ENCODE data around the gene MCAM. TPM values are rescaled to one million over a fixed set of nuclear protein-coding genes. Genes with fewer than 3 reads are reported as not detected.
A peak's percentile ranks its signal among the peaks of the same experiment; 100 is the strongest.

Gene MCAM
- total and polyA plus RNA-seq, 2 of the 8 experiments (the other 6 are each of a cell fraction or from before 2014, with no cell fraction given), result 22.4 to 32.2 TPM

DNA sequence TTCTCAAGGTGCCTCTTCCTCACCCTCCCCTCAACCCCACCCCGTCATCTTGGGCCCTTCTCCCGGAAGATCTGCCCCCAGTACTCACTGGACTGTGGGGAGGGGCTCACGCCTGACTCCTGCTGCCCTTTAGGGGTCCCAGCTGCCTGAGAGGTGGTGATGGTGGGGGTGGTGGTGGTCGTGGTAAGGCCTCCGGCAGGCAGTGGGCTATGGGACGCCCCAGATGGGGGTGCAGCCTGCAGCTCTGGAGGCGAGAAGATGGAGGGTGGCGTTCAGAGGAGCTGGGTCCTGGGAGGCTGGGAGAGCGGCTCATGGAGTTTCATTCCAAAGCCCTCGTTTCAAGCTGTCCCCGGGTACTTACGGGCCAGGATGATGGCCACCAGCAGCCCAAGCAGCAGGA lies 28.8 kb upstream of the MCAM start:
- ChIA-PET CTCF (ENCODE audit: partially characterized antibody) (interaction anchor here (1.0 to 20.0 kb wide), 5 partner anchors 10 to 129 kb away, joined by 4 to 463 read pairs (median 22); partner anchors contain the start of genes MCAM and USP2), POLR2A (ENCODE audit: partially characterized antibody) (interaction anchor here (1.1 kb wide), 1 partner anchor 36 kb away, joined by 3 read pairs; the partner anchor contains the start of gene USP2)
- H3K36me3 ChIP-seq (ENCODE audit: control insufficient read depth in 2 of 4, insufficient read depth in 4 of 4, low read length in 3 of 4), result no peaks in the 10 kb centered on the region
- H2AK5ac ChIP-seq (ENCODE audit: low read depth, low read length), result no peak overlapping the region
- peaks cover 0 to 4% of the 10 kb centered on the region in 2 experiments for H4K20me1 ChIP-seq (replicated peaks in 1 of 2; ENCODE audit: control insufficient read depth in 1 of 2, insufficient read depth in 2 of 2, low read length in 2 of 2)
- H4K5ac ChIP-seq (ENCODE audit: insufficient read length, low read depth, low read length), result no peak overlapping the region
- FAIRE-seq (no peak), DNase-seq (ENCODE audit: low read depth in 1 of 2, low spot score in 2 of 2) (no peak)
- H3K79me2 ChIP-seq (ENCODE audit: control insufficient read depth in 1 of 2, insufficient read depth in 2 of 2, low read length in 2 of 2), result no peaks in the 10 kb centered on the region
- peaks cover 5% of the 10 kb centered on the region; the same call in 1 of the 2 replicates for H3K23me2 ChIP-seq (ENCODE audit: low read depth, low read length)
- H2BK15ac ChIP-seq (ENCODE audit: low read length), result no peak overlapping the region
- 71% methylated on average over 8 of the region's 12 CpGs; no CpG with 5 or more reads in 1 of the 2 experiments for WGBS, 2 experiments (ENCODE audit: extremely low coverage in 1 of 2, insufficient coverage in 1 of 2, insufficient read length in 1 of 2, insufficient replicate concordance in 2 of 2, low coverage in 1 of 2, low lambda C conversion rate in 2 of 2, missing lambda C conversion rate in 1 of 2)
- no peak overlapping the region for H3K9ac ChIP-seq (replicated peaks in 1 of 4; ENCODE audit: extremely low read depth in 1 of 4, low read depth in 3 of 4, low read length in 3 of 4)
- H3K27ac ChIP-seq (ENCODE audit: low read depth, low read length), result no peak overlapping the region
- H4K8ac ChIP-seq (ENCODE audit: extremely low read depth, insufficient read depth, low read length), result peak overlapping the region; percentile 57; the same call in 1 of the 2 replicates
- TF ChIP-seq TAF7 (optimal IDR thresholded peaks at IDR 0.05; ENCODE audit: borderline replicate concordance, low read depth, low read length), result no peak
- no peak for TF ChIP-seq KDM5A (IDR thresholded peaks at IDR 0.05; ENCODE audit: low read length)
- no peak for TF ChIP-seq CREB1 (IDR thresholded peaks at IDR 0.05)
- TF ChIP-seq CTBP2 (IDR thresholded peaks at IDR 0.05; ENCODE audit: borderline replicate concordance, insufficient read depth, insufficient read length, low read length), result no peak
- no peak for TF ChIP-seq BCL11A (IDR thresholded peaks at IDR 0.05; ENCODE audit: low read depth in 2 of 2, low read length in 2 of 2)
- H2AFZ ChIP-seq (ENCODE audit: low read length), result no peak overlapping the region
- no peak overlapping the region for H3K4ac ChIP-seq (replicated peaks; ENCODE audit: insufficient read length, low read depth, low read length)
- no peak overlapping the region for H3K4me3 ChIP-seq (ENCODE audit: extremely low read depth in 1 of 4, insufficient read depth in 2 of 4, low read depth in 3 of 4, low read length in 4 of 4)
- H2BK5ac ChIP-seq (ENCODE audit: low read depth, low read length), result no peak overlapping the region
- H2BK12ac ChIP-seq (ENCODE audit: low read depth, low read length), result no peak overlapping the region
- H3K18ac ChIP-seq (ENCODE audit: extremely low read depth, low read length), result no peak overlapping the region
- no peak overlapping the region for H3K4me2 ChIP-seq (ENCODE audit: insufficient read depth in 1 of 2, low read depth in 2 of 2, low read length in 2 of 2)
- H3K23ac ChIP-seq (ENCODE audit: insufficient read length), result no peak overlapping the region
- H3K4me1 ChIP-seq (replicated peaks in 1 of 4; ENCODE audit: control insufficient read depth in 3 of 4, insufficient read depth in 4 of 4, low read length in 3 of 4), result peaks cover 0 to 11% (median 8%) of the 10 kb centered on the region in 4 experiments; a peak in 5 of 7 replicates
- no peaks in the 10 kb centered on the region; the same call in 1 of the 2 replicates for H3K79me1 ChIP-seq (ENCODE audit: low read depth, low read length)
- peaks cover 6 to 25% (median 16%) of the 10 kb centered on the region in 4 experiments for H3K27me3 ChIP-seq (replicated peaks in 1 of 4; ENCODE audit: control insufficient read depth in 3 of 4, extremely low read depth in 1 of 4, insufficient read depth in 3 of 4, low read length in 3 of 4)
- H3K56ac ChIP-seq (replicated peaks; ENCODE audit: insufficient read length, low read depth, low read length), result no peak overlapping the region
- H3K14ac ChIP-seq (ENCODE audit: insufficient read length), result no peak overlapping the region
- no peaks in the 10 kb centered on the region for H3K9me3 ChIP-seq (ENCODE audit: insufficient read depth in 2 of 2, low read depth in 1 of 2, low read length in 1 of 2)
- no peak overlapping the region for H2BK120ac ChIP-seq (replicated peaks; ENCODE audit: low read depth, low read length)
- no peak overlapping the region for H2BK20ac ChIP-seq (ENCODE audit: low read length)
- H4K91ac ChIP-seq (replicated peaks; ENCODE audit: insufficient read length, low read length), result no peak overlapping the region
